Activated CD4-positive, alpha-beta T cell treated with anti-CD3 and anti-CD28 coated beads for 4 hours (primary cell): ENCODE measurements around the gene FKBP1A.
"Not testable (repeated sequence)": the region's sequence is repeated elsewhere in the genome, so short reads cannot be mapped to it uniquely, and the experiment has no call there.

Experiments
- DNase-seq, 2 donors: peaks; one replicate each; pipeline ENCODE4 v3.0.0-alpha.2; 2020

Gene FKBP1A

DNA sequence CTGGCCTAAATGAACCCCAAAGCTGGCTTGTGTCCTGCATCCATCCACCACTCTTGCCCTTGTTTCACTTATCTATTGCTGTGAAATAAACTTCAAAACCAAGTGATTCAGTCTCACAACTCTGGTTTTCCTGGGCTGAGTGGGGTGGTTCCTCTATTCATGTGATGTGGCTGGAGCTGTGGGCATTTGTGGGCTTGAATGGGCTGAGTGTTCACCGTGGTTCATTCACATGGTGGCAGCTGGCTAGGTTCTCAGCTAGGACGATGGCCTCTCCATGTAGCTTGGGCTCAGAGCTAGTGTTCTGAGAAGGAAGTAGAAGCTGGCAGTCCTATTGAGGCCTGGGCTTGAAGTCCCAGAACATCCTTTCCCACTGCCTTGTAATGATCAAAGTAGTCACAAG lies 30.4 kb downstream of the FKBP1A start:
- no peak for DNase-seq

DNA sequence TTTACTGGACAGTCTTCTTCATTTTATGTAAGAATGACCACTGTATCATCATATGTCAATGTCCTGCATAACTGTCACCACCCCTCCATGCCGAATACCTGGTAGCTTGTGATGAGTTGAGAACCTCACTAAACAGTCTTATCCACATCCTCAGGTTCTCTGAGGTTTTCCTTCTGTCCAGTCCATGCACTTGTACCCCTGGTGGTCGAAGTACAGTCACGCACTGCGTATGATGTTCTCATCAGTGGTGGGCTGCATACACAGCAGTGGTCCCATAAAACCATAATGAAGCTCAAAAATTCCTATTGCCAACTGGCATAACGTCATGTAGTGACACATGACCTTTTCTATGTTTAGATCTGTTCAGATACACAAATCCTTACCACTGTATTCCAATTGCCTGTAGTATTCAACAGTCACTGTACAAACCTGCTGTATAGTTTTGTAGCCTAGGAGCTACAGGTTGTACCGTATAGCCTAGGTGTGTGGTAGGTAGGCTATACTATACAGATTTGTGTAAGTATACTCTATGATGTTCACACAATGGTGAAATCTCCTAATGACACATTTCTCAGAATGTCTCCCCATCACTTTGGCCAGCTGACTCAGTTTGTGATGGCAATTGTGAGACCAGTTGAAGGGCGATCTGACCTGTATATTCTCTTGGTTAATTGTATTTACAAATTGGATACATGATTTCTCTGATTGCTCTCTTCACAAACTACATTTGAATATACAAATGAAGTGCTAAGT lies 32.6 kb downstream of the FKBP1A start:
- DNase-seq: no peak

GRCh38 chr20:1357921-1358671 lies 34.8 kb downstream of the FKBP1A start:
- peak in 1 of 2 donors; percentile 14 for DNase-seq

DNA sequence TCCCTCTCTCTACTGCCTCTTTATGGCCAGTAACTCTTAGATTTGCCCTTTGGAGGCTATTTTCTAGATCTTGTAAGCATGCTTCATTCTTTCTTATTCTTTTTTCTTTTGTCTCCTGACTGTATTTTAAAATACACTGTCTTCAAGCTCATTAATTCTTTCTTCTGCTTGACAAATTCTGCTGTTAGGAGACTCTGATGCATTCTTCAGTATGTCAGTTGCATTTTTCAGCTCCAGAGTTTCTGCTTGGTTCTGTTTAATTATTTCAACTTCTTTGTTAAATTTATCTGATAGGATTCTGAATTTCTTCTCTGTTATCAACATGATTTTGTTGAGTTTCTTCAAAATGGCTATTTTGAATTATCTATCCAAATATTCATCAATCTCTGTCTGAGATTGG lies 38.9 kb downstream of the FKBP1A start:
- DNase-seq: no peak

GRCh38 chr20:1346315-1346969 lies 46.4 kb downstream of the FKBP1A start:
- DNase-seq: no peak

DNA sequence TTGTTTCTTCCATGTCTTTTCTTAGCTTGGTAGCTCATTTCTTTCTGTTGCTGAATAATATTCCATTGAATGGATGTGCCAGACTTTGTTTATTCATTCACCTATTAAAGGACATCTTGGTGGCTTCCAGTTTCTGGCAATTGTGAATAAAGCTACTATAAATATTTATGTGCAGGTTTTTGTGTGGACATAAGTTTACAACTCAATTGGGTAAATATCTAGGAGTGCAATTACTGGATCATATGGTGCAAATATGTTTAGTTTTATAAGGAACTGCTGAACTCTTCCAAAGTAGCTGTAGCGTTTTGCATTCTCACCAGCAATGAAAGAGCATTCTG lies 47.1 kb downstream of the FKBP1A start:
- no peak for DNase-seq

- DNase-seq: no peak
These were observed 47.7 kb downstream of the FKBP1A start for GRCh38 chr20:1345030-1345755.

GRCh38 chr20:1343446-1344124 lies 49.3 kb downstream of the FKBP1A start:
- not testable (repeated sequence) for DNase-seq

GRCh38 chr20:1341561-1342265 lies 51.1 kb downstream of the FKBP1A start:
- no peak for DNase-seq

- DNase-seq: no peak
These were observed 54.1 kb downstream of the FKBP1A start for GRCh38 chr20:1338801-1339200.

- DNase-seq: no peak
These were observed 54.8 kb downstream of the FKBP1A start for GRCh38 chr20:1338096-1338495.

GRCh38 chr20:1337441-1337840 lies 55.4 kb downstream of the FKBP1A start:
- no peak for DNase-seq

GRCh38 chr20:1336699-1337367 lies 56.0 kb downstream of the FKBP1A start:
- no peak for DNase-seq

DNA sequence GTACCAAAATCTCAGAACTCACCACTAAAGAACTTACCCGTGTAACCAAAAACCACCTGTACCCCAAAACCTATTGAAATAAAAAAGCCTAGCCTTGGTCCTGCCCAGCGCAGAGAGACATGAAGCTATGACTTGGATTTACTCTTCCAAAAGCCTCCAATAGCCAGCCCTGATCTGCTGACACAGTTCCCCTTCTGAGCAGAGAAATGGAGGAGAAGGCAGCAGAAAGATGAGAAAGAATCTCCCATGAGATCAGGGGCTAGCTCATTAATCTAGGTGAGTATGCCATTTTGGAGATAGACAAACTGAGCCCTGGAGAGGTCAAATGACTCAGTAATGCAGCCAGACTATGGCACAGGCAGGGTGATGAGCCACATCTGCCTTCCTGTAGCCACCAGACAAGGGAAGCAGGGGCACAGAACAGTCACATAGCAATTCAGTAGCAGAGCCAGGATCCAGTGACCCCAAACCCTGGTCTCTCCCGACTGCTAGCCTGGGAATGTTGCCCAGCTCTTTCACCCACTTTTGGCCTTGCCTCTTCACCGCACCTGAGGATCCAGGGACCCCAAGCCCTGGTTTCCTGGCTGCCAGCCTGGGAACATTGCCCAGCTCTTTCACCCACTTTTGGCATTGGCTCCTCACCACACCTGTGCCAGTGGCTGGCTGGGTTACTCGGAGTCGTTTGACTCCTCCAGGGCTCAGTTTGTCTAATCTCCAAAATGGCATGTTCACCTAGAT lies 56.7 kb downstream of the FKBP1A start:
- peak in 1 of 2 donors; percentile 25 for DNase-seq

DNA sequence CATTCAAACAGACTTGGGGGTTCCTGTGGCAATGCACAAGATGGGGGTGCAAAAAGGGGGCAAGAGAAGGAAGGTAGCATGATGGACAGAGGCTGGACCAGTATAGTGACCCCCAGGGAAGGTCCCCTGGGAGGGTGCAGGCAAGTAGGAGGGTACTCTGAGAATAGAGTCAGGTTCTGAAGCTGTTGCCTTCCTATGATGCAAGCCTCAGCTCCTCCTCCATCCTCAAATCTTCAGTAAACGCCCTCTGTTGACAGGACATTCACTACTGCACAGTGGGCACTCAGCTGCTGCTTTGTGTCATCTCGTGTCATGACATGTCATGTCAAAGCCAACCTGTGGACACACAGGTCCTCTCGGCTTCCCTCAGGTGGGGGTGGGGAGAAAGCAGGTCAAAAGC lies 58.1 kb downstream of the FKBP1A start:
- no peak for DNase-seq

DNA sequence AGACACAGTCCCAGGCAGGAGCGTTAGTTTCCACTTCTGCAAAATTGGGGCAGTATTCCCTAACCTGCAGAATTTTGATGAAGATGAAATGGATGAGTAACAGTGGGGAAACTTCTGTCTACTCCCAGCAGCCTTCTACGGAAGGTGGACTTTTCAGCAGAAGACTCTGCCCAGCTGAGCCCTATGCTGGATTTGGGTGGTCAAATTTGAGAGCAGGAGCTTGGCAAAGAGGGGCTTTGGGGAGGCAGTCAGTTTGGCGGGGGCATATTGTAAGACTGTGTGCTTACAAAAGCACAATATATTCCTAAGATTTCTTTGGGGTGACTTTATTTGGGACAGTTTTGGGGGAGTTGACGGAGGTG lies 58.5 kb downstream of the FKBP1A start:
- DNase-seq: no peak

GRCh38 chr20:1333462-1334369 lies 59.1 kb downstream of the FKBP1A start:
- no peak for DNase-seq

DNA sequence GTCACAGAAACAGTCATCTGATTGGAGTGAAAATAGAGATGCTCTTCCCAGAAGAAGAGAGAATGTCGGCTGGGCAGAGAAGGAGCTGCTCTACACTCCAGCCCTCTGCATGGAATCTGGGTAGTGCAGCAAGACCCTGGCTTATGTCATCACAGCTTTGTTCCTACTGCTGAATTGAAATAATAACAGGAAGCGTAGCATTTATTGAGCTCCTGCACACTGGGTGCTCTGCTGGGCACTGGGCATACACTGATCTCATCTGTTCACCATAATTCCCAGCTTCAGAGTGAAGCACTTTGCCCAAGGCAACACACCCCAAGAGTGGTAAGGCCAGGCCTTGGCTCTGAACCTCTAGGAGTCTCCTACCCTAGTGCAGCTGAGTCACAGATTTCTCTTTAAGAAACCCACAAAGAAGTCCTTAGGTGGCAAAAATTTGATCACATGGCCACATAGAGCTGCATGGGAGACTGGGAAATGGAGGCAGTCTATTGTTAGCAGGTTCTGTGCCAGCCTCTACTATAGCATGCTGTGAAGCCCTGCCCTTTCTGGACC lies 60.0 kb downstream of the FKBP1A start:
- no peak for DNase-seq

GRCh38 chr20:1331801-1332453 lies 60.9 kb downstream of the FKBP1A start:
- DNase-seq: no peak
